ENCODE data around the gene PKM. TPM values are rescaled to one million over a fixed set of nuclear protein-coding genes. Genes with fewer than 3 reads are reported as not detected.

Gene PKM
- total RNA-seq, 4 donors from 2014 or later = 259 to 431 (median 291) TPM

- Histone ChIP-seq H3K9me3 (no peaks in the 10 kb centered on the region), H3K27me3 (no peaks in the 10 kb centered on the region), H3K27ac (no peak overlapping the region), H3K4me1 (peaks cover 4 to 24% (median 10%) of the 10 kb centered on the region in 4 donors), H3K4me3 (no peak overlapping the region), H3K36me3 (peaks cover 0 to 24% (median 11%) of the 10 kb centered on the region in 4 donors)
- no peak for DNase-seq
- intact Hi-C loops (cut with DNase I; ENCODE audit: low total_unique reads) (no loop called here), in situ Hi-C loops (cut with MboI; ENCODE audit: low pct_ligation_motif_present in 1 of 4, low pct_unique_long_range_greater_than_20kb in 1 of 4, low sequenced_read_pairs in 3 of 4) (loop anchor here in 1 of 4 donors (10.0 kb wide), 1 partner anchor 65 kb away; no protein-coding TSS in a partner anchor)
- TF ChIP-seq, protein P1, sequence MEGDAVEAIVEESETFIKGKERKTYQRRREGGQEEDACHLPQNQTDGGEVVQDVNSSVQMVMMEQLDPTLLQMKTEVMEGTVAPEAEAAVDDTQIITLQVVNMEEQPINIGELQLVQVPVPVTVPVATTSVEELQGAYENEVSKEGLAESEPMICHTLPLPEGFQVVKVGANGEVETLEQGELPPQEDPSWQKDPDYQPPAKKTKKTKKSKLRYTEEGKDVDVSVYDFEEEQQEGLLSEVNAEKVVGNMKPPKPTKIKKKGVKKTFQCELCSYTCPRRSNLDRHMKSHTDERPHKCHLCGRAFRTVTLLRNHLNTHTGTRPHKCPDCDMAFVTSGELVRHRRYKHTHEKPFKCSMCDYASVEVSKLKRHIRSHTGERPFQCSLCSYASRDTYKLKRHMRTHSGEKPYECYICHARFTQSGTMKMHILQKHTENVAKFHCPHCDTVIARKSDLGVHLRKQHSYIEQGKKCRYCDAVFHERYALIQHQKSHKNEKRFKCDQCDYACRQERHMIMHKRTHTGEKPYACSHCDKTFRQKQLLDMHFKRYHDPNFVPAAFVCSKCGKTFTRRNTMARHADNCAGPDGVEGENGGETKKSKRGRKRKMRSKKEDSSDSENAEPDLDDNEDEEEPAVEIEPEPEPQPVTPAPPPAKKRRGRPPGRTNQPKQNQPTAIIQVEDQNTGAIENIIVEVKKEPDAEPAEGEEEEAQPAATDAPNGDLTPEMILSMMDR (IDR thresholded peaks at IDR 0.05) = no peak
- no peak for TF ChIP-seq EP300 (IDR thresholded peaks at IDR 0.05; ENCODE audit: low read depth)
- no peak for TF ChIP-seq POLR2A (IDR thresholded peaks at IDR 0.05)
- TF ChIP-seq POLR2AphosphoS5 (IDR thresholded peaks at IDR 0.05) = no peak
- 93% methylated on average over 4 of the region's 4 CpGs; no CpG with 5 or more reads in 1 of the 2 donors for WGBS, 2 donors (ENCODE audit: low coverage in 1 of 2)
Measured at GRCh38 chr15:72269739-72270138, 38.7 kb upstream of the PKM start.

DNA sequence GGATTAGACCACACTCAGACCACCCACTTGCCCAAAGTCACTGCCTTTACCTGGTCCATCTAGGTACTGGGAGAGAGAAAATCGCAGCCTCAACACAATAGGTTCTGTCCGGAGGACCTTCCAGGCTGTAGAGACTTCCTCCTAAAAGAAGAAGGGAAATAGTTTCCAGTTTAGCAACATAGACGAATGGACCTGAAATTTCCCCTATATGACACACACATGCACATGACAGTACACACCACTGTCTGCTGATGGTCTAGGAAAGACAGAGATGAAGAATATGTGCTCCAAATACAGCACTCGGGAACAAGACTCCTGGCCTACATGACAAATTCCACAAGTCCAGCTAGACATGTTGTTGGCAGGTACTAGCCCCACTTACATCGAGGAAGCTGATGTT, 34.0 kb upstream of the PKM start:
- Histone ChIP-seq H3K36me3 (peaks cover 0 to 71% (median 30%) of the 10 kb centered on the region in 4 donors), H3K4me3 (no peak overlapping the region), H3K27me3 (no peaks in the 10 kb centered on the region), H3K4me1 (no peaks in the 10 kb centered on the region), H3K9me3 (no peaks in the 10 kb centered on the region), H3K27ac (no peak overlapping the region)
- DNase-seq = no peak
- intact Hi-C loops (cut with DNase I; ENCODE audit: low total_unique reads) (no loop called here), in situ Hi-C loops (cut with MboI; ENCODE audit: low pct_ligation_motif_present in 1 of 4, low pct_unique_long_range_greater_than_20kb in 1 of 4, low sequenced_read_pairs in 3 of 4) (no loop called here)
- TF ChIP-seq POLR2AphosphoS5 (IDR thresholded peaks at IDR 0.05) = no peak
- no peak for TF ChIP-seq POLR2A (IDR thresholded peaks at IDR 0.05)
- TF ChIP-seq EP300 (IDR thresholded peaks at IDR 0.05; ENCODE audit: low read depth) = no peak
- TF ChIP-seq, protein P1 (IDR thresholded peaks at IDR 0.05) = no peak
- WGBS, 2 donors (ENCODE audit: low coverage in 1 of 2) = 96 to 100% methylated on average over 2 to 5 of the region's 5 CpGs

- Histone ChIP-seq H3K9me3 (no peaks in the 10 kb centered on the region), H3K4me3 (no peak overlapping the region), H3K27me3 (no peaks in the 10 kb centered on the region), H3K36me3 (peaks cover 0 to 79% (median 36%) of the 10 kb centered on the region in 4 donors), H3K4me1 (no peaks in the 10 kb centered on the region), H3K27ac (no peak overlapping the region)
- DNase-seq = no peak
- TF ChIP-seq POLR2AphosphoS5 (IDR thresholded peaks at IDR 0.05) (no peak), EP300 (IDR thresholded peaks at IDR 0.05; ENCODE audit: low read depth) (no peak), POLR2A (IDR thresholded peaks at IDR 0.05) (no peak)
- TF ChIP-seq, protein P1 (IDR thresholded peaks at IDR 0.05) = no peak
- intact Hi-C loops (cut with DNase I; ENCODE audit: low total_unique reads) = no loop called here
- in situ Hi-C loops (cut with MboI; ENCODE audit: low pct_ligation_motif_present in 1 of 4, low pct_unique_long_range_greater_than_20kb in 1 of 4, low sequenced_read_pairs in 3 of 4) = no loop called here
- 80 to 94% methylated on average over 6 to 10 of the region's 10 CpGs for WGBS, 2 donors (ENCODE audit: low coverage in 1 of 2)
Measured at GRCh38 chr15:72252663-72253299, 21.8 kb upstream of the PKM start.

DNA sequence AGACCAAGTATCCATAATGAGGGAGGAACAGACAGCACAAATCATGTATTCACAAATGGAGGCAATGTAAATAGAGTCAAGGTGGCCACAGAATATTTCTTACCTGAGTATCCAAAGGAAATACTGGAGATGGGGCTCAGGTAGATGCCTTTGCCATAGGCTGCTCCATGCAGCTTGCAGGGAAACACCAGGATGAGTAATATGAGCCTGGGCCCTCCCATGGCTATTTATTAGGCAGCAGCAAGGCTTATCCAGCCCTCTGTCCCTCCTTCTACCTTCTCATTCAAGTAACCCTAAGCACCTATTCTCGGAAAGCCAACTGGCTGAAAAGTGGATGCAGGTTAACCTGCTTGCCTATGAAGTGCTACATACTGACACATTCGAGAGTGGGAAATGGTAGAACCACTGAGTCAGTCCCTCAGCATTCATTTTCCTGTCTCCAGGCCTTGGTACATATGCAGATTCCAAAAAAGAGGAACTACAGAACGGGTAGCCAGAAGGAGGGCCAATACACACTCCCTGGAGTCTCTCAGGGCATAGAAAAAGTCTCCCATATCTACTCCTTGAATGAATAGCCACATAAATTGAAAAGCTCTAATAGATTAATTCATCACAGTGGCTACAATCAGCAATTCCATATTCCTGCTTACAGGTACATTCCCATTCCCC, 18.3 kb upstream of the PKM start:
- H3K27ac ChIP-seq = no peak overlapping the region
- in situ Hi-C loops (cut with MboI; ENCODE audit: low pct_ligation_motif_present in 1 of 4, low pct_unique_long_range_greater_than_20kb in 1 of 4, low sequenced_read_pairs in 3 of 4) = no loop called here
- H3K4me3 ChIP-seq = no peak overlapping the region
- DNase-seq = no peak
- no peaks in the 10 kb centered on the region for H3K4me1 ChIP-seq
- H3K27me3 ChIP-seq = no peaks in the 10 kb centered on the region
- 17 to 82% methylated on average over 1 to 3 of the region's 3 CpGs for WGBS, 2 donors (ENCODE audit: low coverage in 1 of 2)
- intact Hi-C loops (cut with DNase I; ENCODE audit: low total_unique reads) = no loop called here
- no peaks in the 10 kb centered on the region for H3K9me3 ChIP-seq
- TF ChIP-seq POLR2AphosphoS5 (IDR thresholded peaks at IDR 0.05) (no peak), EP300 (IDR thresholded peaks at IDR 0.05; ENCODE audit: low read depth) (no peak), POLR2A (IDR thresholded peaks at IDR 0.05) (no peak)
- TF ChIP-seq, protein P1 (IDR thresholded peaks at IDR 0.05) = no peak
- H3K36me3 ChIP-seq = peaks cover 0 to 48% (median 22%) of the 10 kb centered on the region in 4 donors

Data from transverse colon (tissue), 4 donors.